ENCODE measurements around the gene ABL1. TPM values are rescaled to one million over a fixed set of nuclear protein-coding genes. Genes with fewer than 3 reads are reported as not detected.
"Not testable (repeated sequence)": the region's sequence is repeated elsewhere in the genome, so short reads cannot be mapped to it uniquely, and the experiment has no call there.

The ABL1 gene
- polyA plus RNA-seq, 1 experiment, result 30.4 TPM

DNA sequence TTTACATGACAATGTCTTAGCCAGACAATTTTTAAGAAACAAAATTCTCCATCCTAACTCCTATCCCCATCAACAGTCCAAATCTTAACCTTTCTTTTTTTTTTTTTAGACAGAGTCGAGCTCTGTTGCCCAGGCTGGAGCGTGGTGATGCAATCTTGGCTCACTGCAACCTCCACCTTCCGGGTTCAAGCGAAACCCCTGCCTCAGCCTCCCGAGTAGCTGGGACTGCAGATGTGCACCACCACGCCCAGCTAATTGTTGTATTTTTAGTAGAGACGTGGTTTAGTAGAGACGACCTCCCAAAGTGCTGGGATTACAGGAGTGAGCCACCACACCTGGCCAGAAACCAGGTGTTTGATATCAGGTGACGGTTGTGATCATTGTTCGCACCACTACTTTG is 10.2 kb downstream of the ABL1 start:
- no peak for DNase-seq (ENCODE audit: low read depth)
- H3K36me3 ChIP-seq (ENCODE audit: control insufficient read depth, insufficient read depth, low read length), result no peaks in the 10 kb centered on the region
- no peak overlapping the region for H3K4me3 ChIP-seq (ENCODE audit: low read depth, low read length)
- POLR2A ChIA-PET, result interaction anchor here (1.0 kb wide), 1 partner anchor 13 kb away, joined by 3 read pairs; no protein-coding TSS in a partner anchor
- H3K27me3 ChIP-seq (ENCODE audit: control insufficient read depth, insufficient read depth, low read length), result no peaks in the 10 kb centered on the region
- CTCF ChIA-PET, result interaction anchor here (0.9 to 2.2 kb wide), 7 partner anchors 16 to 144 kb away, joined by 3 to 8 read pairs (median 4); no protein-coding TSS in a partner anchor
- no peak for TF ChIP-seq CTCF (IDR thresholded peaks at IDR 0.05; ENCODE audit: insufficient read depth, low read depth, low read length)

DNA sequence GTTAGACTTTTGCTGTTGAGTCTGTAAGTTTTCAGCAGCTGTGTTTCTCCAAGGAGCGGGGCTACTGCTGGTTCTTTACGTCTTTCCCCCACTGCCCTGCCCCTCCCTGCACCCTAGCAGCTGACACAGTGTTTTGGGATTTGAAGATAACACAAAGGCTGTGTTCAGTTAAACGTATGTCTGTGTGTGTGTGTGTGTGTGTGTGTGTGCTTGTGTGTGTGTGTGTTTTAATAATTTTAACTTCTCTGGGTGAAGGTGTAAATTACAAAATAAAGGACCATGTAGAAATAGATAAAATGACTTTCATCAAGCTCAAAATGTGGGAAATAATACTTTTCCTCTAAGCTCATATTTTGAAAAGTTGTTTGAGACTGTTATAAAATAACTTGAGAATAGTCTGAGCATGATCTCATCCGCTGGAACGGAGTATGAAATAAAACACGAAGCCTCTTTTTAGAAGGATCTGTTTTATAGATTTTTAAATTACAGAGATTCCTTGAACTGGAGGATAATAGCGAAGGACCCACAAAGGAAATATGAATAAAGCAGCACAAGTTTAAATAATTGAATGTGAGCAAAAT is 10.9 kb downstream of the ABL1 start:
- TF ChIP-seq CTCF (IDR thresholded peaks at IDR 0.05; ENCODE audit: insufficient read depth, low read depth, low read length), result no peak
- H3K36me3 ChIP-seq (ENCODE audit: control insufficient read depth, insufficient read depth, low read length), result no peaks in the 10 kb centered on the region
- ChIA-PET POLR2A (interaction anchor here (1.0 kb wide), 1 partner anchor 12 kb away, joined by 3 read pairs; no protein-coding TSS in a partner anchor), CTCF (interaction anchor here (0.6 to 2.2 kb wide), 13 partner anchors 8 to 194 kb away, joined by 3 to 8 read pairs (median 4); no protein-coding TSS in a partner anchor)
- no peaks in the 10 kb centered on the region for H3K27me3 ChIP-seq (ENCODE audit: control insufficient read depth, insufficient read depth, low read length)
- peak; percentile 76 for DNase-seq (ENCODE audit: low read depth)
- H3K4me3 ChIP-seq (ENCODE audit: low read depth, low read length), result no peak overlapping the region

DNA sequence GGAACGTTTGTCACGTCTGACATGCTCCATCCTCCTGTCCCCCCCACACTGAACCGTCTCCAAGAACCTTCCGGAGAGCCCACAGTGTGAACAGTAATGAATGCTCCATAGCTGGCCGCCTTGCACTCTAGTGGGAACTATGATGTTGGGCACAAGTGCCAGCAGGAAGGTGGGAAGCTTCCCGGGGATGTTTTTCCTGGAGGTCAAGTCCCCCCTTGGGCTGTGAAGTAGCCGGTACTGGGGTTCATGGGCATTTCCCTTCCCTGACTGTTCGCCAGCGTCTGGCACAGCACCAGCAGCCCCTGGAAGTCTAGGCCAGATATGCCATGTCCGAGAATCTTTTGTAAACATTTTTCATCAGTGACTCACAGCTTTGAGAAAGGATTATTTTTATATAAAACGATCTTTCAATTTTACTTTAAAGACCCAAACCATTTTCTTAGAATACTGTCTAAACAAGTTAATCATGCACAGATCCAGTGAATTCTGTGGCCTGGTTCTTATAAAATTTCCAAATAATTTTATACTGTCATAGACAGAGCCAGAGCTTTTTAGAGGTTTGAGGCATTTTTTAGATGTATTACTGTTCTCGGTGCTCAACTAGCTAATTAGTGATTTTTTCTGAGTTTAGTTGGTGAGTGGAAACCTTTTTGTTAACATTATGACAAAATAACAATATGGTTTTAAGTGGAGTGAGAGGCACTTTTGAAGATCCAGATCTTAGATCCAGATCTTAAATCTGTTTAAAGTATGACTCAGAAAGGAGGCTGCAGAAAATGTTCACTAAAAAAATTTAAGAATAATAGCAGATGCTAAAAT is 11.6 kb downstream of the ABL1 start:
- CTCF ChIA-PET, result interaction anchor here (0.9 to 2.2 kb wide), 10 partner anchors 9 to 193 kb away, joined by 3 to 8 read pairs (median 4); no protein-coding TSS in a partner anchor
- DNase-seq (ENCODE audit: low read depth), result no peak

DNA sequence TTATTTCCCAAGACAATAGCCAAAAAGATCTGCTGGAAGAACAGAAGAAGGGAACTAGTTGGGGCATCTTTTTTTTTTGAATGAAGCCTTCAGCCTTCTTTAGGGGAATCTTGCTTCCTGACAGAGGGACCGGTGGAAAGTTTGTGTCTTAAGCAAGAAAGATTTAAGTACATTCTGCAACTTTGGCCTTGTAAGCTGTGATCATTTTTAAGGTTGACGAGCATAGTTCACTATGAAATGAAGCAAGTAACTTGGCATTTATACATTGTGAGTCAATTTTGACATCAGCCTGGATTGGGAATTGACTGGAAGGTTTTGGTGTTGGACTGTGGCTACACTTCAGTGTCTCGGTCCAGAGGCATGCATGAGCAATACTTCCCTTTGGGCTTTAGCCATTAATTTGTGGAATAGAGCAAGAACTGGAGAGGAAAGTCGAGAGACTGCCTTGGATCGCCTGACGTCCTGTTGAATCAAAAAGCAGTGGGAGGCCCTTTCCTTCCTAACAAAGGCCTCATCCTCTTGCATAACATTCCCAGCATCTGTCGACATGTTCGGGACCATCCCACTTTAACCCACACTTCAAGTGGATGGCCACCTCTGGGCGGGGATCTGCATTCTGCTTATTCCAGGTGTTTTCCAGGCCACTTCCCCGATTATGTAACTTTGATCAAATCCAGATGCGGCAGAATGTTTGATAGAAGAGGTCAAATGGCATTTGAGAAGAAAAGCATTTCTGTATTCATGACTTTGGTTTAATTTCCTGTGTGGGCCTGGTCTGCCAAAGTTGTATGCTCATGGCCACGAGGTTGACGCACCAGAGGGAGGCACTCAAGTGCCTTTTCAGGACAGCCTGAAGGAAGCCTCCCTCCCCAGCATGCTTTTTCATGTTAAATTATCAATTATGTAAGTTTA is 12.5 kb downstream of the ABL1 start:
- ChIA-PET POLR2A (interaction anchor here (0.7 kb wide), 1 partner anchor 10 kb away, joined by 3 read pairs; no protein-coding TSS in a partner anchor), CTCF (interaction anchor here (1.0 to 1.4 kb wide), 3 partner anchors 11 to 19 kb away, joined by 3 to 6 read pairs (median 6); no protein-coding TSS in a partner anchor)
- peak; percentile 48 for TF ChIP-seq CTCF (IDR thresholded peaks at IDR 0.05; ENCODE audit: insufficient read depth, low read depth, low read length)
- DNase-seq (ENCODE audit: low read depth), result peak; percentile 99
- Histone ChIP-seq H3K36me3 (ENCODE audit: control insufficient read depth, insufficient read depth, low read length) (no peaks in the 10 kb centered on the region), H3K4me3 (ENCODE audit: low read depth, low read length) (no peak overlapping the region), H3K27me3 (ENCODE audit: control insufficient read depth, insufficient read depth, low read length) (no peaks in the 10 kb centered on the region)

More for the DNA sequence above, 11.6 kb downstream of the ABL1 start:
- POLR2A ChIA-PET, result no interaction called here
- Histone ChIP-seq H3K4me3 (ENCODE audit: low read depth, low read length) (peak overlapping the region; percentile 18; the same call in 1 of the 2 replicates), H3K36me3 (ENCODE audit: control insufficient read depth, insufficient read depth, low read length) (no peaks in the 10 kb centered on the region), H3K27me3 (ENCODE audit: control insufficient read depth, insufficient read depth, low read length) (no peaks in the 10 kb centered on the region)
- no peak for TF ChIP-seq CTCF (IDR thresholded peaks at IDR 0.05; ENCODE audit: insufficient read depth, low read depth, low read length)

DNA sequence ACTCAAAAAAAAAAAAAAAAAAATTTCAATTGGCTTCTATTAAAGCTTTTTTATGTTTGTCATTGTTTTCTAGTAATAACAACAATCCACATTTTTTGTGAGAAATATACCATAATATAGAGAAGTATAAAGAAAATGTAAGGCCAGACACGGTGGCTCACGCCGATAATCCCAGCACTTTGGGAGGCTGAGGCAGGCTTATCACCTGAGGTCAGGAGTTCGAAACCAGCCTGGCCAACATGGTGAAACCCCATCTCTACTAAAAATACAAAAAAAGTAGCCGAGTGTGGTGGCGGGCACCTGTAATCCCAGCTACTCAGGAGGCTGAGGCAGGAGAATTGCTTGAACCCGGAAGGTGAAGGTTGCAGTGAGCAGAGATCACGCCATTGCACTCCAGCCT is 13.5 kb downstream of the ABL1 start:
- DNase-seq (ENCODE audit: low read depth); POLR2A ChIA-PET; H3K27me3 ChIP-seq (ENCODE audit: control insufficient read depth, insufficient read depth, low read length); H3K4me3 ChIP-seq (ENCODE audit: low read depth, low read length); H3K36me3 ChIP-seq (ENCODE audit: control insufficient read depth, insufficient read depth, low read length): not testable (repeated sequence)
- CTCF ChIA-PET, result interaction anchor here (0.7 to 1.2 kb wide), 3 partner anchors 10 to 18 kb away, joined by 3 to 6 read pairs (median 5); no protein-coding TSS in a partner anchor

All from BJ (cell line).